Upper lobe of right lung (tissue), 1 donor: ENCODE measurements around the gene KCNJ12. TPM values are rescaled to one million over a fixed set of nuclear protein-coding genes. Genes with fewer than 3 reads are reported as not detected.
"Not testable (repeated sequence)": the region's sequence is repeated elsewhere in the genome, so short reads cannot be mapped to it uniquely, and the experiment has no call there.

ENCODE experiments used
- ATAC-seq: fragments of 200-7000 bp; cut with Tn5 transposase; one replicate; pipeline ENCODE4 v1.9.1; 2020; ENCODE audit warnings: mild to moderate bottlenecking, moderate library complexity
- DNase-seq: peaks from one replicate; pipeline ENCODE4 v3.0.0-alpha.2; 2020
- H3K27ac ChIP-seq: fragments of 200-600 bp; one replicate; pipeline ENCODE4 v1.8.0; 2022
- H3K27me3 ChIP-seq: fragments of 200-600 bp; one replicate; pipeline ENCODE4 v1.8.0; 2022; ENCODE audit warnings: mild to moderate bottlenecking
- H3K36me3 ChIP-seq: fragments of 200-600 bp; one replicate; pipeline ENCODE4 v1.8.0; 2022
- H3K4me1 ChIP-seq: fragments of 200-600 bp; one replicate; pipeline ENCODE4 v1.8.0; 2022
- H3K4me3 ChIP-seq: fragments of 200-600 bp; one replicate; pipeline ENCODE4 v1.8.0; 2022; ENCODE audit warnings: mild to moderate bottlenecking
- H3K9me3 ChIP-seq: fragments of 200-600 bp; one replicate; pipeline ENCODE4 v1.8.0; 2022
- CTCF ChIP-seq: fragments of 200-600 bp; IDR thresholded peaks from one replicate; pipeline ENCODE4 v1.8.0; 2022; ENCODE audit warnings: antibody characterized with exemption
- intact Hi-C: fragments of 100-400 bp; cut with DNase I; formaldehyde crosslinking; loops from one replicate; pipeline ENCODE4 v1.11.0; 2022
- total RNA-seq: library from RNA; stranded (reverse); fragmentation: NEBNext Ultra II Directional; extraction: Animal tissue kit (Norgen Biotek cat#: 25700); gene quantifications from one replicate; pipeline ENCODE4 v1.2.1, GENCODE V29; 2021
- donor health status: DM: no; HTN: yes; CAD: no; lungs with severe emphysema.

KCNJ12 gene
- total RNA-seq, 1 donor from 2014 or later = 2.5 TPM

DNA sequence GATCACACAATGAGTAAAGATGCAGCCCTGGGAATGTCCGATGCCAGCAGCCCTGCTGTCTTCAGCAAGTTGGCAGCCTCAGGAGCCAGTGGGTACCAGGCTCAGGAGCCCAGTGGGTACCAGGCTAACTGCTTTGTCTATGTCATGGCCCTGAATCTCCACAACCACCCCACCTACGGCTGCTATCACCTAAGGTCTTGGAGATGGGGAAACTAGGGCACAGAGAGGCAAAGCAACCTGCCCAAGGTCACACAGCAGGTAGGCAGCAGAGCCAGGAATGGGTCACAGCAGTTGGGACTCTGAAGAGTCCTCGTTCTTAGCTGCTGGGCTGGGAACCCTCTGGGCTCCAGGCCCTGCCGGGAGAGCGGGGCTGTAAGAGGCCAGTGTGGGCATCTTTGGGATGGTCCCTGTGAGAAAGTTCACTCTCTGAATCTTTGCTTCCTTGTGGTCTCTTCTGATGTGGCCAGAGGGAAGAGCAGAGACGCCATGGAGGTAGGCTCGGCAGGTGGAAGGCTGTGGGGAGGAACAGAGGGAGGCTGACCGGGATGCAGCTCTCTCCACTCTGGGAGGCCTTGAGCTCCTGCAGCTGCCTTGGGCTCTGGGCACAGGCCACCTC lies 34.1 kb upstream of the KCNJ12 start:
- H3K27ac ChIP-seq, H3K4me1 ChIP-seq, H3K27me3 ChIP-seq, H3K9me3 ChIP-seq, intact Hi-C loops, H3K36me3 ChIP-seq, ATAC-seq, H3K4me3 ChIP-seq: not testable (repeated sequence)
- DNase-seq = peak; percentile 36

- H3K9me3 ChIP-seq, H3K27me3 ChIP-seq, H3K4me3 ChIP-seq, intact Hi-C loops, H3K27ac ChIP-seq, H3K36me3 ChIP-seq, ATAC-seq, H3K4me1 ChIP-seq: not testable (repeated sequence)
- peak; percentile 61 for DNase-seq
Measured at GRCh38 chr17:21343061-21343949, 32.9 kb upstream of the KCNJ12 start.

DNA sequence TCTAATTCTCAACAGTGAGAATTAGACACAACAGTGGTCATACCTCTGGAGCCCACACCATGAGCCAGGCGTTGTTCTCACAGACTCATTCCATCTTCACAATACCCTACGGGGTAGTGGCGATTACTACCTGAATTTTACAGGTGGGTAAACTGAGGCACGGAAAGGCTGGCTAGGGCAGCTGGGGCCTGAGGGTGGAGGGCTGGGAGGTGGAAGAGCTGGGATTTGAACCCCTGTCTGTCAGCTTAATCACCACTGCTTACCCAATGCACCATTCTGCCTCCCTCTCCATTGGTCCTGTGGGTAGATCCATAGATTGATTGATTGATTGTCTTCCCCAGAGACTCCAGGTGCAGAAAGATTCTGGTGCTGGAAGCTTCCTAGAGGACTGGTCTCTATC lies 31.4 kb upstream of the KCNJ12 start:
- H3K27ac ChIP-seq, H3K36me3 ChIP-seq, intact Hi-C loops, DNase-seq, H3K4me1 ChIP-seq, ATAC-seq, H3K4me3 ChIP-seq, H3K9me3 ChIP-seq, H3K27me3 ChIP-seq: not testable (repeated sequence)

GRCh38 chr17:21345236-21345635 lies 30.9 kb upstream of the KCNJ12 start:
- TF ChIP-seq CTCF = no peak
- ATAC-seq = peak; percentile 1
- H3K27me3 ChIP-seq = no peaks in the 10 kb centered on the region
- no peak overlapping the region for H3K4me3 ChIP-seq
- H3K4me1 ChIP-seq = no peaks in the 10 kb centered on the region
- no peaks in the 10 kb centered on the region for H3K36me3 ChIP-seq
- peak; percentile 58 for DNase-seq
- H3K27ac ChIP-seq = no peak overlapping the region
- intact Hi-C loops = no loop called here
- H3K9me3 ChIP-seq = no peaks in the 10 kb centered on the region

DNA sequence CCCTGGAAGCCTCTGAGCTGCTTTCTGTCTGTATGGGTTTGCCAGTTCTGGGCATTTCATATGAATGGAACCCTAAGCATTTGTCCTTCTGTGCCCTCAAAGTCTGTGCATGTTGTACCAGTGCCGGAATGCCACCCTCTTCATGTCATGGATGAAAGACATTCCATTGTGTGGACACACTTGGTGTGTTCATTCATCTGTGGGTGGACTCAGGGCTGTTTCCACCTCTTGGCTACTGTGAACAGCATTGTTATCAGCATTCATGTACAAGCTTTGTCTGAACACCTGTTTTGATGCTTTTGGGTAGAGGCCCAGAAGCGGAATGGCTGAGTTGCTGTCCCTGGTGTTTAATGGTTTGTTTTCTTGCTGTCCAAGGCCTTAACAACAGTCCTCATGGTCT lies 30.1 kb upstream of the KCNJ12 start:
- intact Hi-C loops, H3K27me3 ChIP-seq, H3K36me3 ChIP-seq, DNase-seq, H3K4me1 ChIP-seq, H3K27ac ChIP-seq, H3K9me3 ChIP-seq, H3K4me3 ChIP-seq: not testable (repeated sequence)
- peak; percentile 38 for ATAC-seq

DNA sequence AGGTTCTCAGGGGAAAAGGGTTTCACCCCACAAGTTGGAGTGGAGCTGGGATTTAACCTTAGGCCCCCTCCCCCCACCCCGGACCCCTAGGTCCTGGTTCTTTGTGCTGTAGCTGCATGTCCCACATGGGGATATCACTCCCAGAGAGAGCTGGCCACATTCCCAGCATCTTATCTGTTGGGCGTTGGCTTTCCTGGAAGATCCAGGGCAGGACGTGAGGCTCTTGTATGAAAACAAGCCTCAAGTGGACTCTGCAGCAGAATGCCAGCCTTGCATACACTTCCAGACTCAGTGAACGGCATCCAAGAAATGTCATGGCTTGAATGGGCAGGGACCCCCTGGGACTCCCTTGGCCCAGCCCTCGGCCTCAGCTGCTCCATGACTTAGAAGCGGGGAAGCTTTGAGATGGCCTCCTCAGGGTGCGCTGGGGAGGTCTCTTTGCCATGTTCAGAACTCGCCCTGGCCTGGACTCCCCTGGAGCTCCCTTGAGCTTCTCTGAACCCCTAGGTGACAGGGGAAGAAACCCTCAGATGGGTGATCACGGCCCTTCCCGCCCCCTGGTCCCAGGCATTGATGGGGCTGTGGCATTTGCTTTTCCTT lies 29.4 kb upstream of the KCNJ12 start:
- H3K36me3 ChIP-seq, H3K27ac ChIP-seq, H3K4me3 ChIP-seq, intact Hi-C loops, H3K4me1 ChIP-seq, H3K9me3 ChIP-seq, H3K27me3 ChIP-seq: not testable (repeated sequence)
- peak; percentile 22 for ATAC-seq
- peak; percentile 63 for DNase-seq

- intact Hi-C loops = not testable (repeated sequence)
Measured at GRCh38 chr17:21347660-21348059, 28.5 kb upstream of the KCNJ12 start.

DNA sequence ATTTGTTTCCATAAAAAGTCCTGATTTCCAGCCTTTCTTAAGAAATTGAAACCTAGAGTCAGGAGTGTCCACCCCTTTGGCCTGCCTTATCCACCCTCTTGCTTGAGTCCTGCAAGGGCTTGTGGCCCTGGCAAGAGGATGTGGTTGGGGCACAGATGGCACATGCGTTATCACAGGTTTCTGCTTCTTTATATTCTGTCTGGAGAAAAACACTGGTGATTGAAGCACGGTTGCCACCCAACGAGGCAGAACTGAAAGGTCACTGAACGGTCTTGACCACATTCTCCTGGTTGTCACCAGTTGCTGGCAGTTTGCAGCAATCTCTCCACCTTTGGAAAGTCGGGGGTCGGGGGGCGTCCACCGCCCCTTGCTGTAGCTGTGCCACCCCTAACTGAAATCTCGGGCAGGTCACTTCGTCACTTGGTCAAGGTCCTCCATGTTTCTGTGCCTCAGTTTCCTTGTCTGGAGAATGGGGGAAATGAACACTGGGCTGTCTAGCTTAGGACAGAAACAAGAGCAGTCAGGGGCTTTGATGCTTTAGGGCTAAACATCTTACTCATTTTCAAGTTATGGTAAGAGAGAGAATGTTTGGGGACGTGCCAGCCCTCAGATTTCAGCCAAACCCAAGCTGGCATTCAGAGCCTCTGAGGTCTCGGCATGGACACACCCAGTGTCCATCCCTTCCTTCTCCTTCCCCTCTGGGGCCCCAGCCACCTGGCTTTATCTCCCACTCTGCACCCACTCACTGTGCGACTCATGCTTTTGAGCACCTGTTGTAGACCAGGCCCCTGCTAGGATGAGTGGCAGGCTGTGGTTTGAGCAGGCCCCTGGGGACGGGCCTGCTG lies 27.9 kb upstream of the KCNJ12 start:
- ATAC-seq (peak; percentile 28), DNase-seq (peak; percentile 46)
- H3K4me1 ChIP-seq, H3K9me3 ChIP-seq, H3K27me3 ChIP-seq, intact Hi-C loops, H3K27ac ChIP-seq, H3K4me3 ChIP-seq, H3K36me3 ChIP-seq: not testable (repeated sequence)

More at GRCh38 chr17:21347660-21348059, 28.5 kb upstream of the KCNJ12 start:
- not testable (repeated sequence) for H3K27ac ChIP-seq, H3K27me3 ChIP-seq, ATAC-seq, H3K36me3 ChIP-seq, DNase-seq, H3K4me1 ChIP-seq, H3K9me3 ChIP-seq, H3K4me3 ChIP-seq

- intact Hi-C loops, H3K27ac ChIP-seq, H3K36me3 ChIP-seq, H3K4me1 ChIP-seq, H3K27me3 ChIP-seq, H3K9me3 ChIP-seq, H3K4me3 ChIP-seq, ATAC-seq: not testable (repeated sequence)
- peak; percentile 40 for DNase-seq
Measured at GRCh38 chr17:21348926-21349261, 27.3 kb upstream of the KCNJ12 start.

GRCh38 chr17:21349358-21350050 lies 26.7 kb upstream of the KCNJ12 start:
- H3K27me3 ChIP-seq, ATAC-seq: not testable (repeated sequence)
- peak; percentile 38 for DNase-seq

GRCh38 chr17:21350495-21350894 lies 25.7 kb upstream of the KCNJ12 start:
- H3K36me3 ChIP-seq, H3K27me3 ChIP-seq, H3K9me3 ChIP-seq, ATAC-seq, H3K27ac ChIP-seq, intact Hi-C loops, H3K4me3 ChIP-seq, H3K4me1 ChIP-seq: not testable (repeated sequence)
- DNase-seq = peak; percentile 32

More at GRCh38 chr17:21349358-21350050, 26.7 kb upstream of the KCNJ12 start:
- H3K36me3 ChIP-seq, H3K4me1 ChIP-seq, H3K4me3 ChIP-seq, H3K27ac ChIP-seq, intact Hi-C loops, H3K9me3 ChIP-seq: not testable (repeated sequence)
